Breast epithelium (tissue), 3 donors: Measurements from ENCODE around the gene PPM1H.

Experiments
- POLR2A ChIP-seq: fragments of 450-650 bp; IDR thresholded peaks from one replicate; pipeline ENCODE4 v1.6.1; 2016; ENCODE audit warnings: antibody characterized with exemption, mild to moderate bottlenecking, moderate library complexity
- TF ChIP-seq, protein P1 (sequence below), 3 donors: fragments of 450-650 bp; IDR thresholded peaks; one replicate each; pipeline ENCODE4 v1.5.1; 2016 to 2017; ENCODE audit warnings: antibody characterized with exemption in 3 of 3, mild to moderate bottlenecking in 3 of 3, moderate library complexity in 3 of 3

DNA sequence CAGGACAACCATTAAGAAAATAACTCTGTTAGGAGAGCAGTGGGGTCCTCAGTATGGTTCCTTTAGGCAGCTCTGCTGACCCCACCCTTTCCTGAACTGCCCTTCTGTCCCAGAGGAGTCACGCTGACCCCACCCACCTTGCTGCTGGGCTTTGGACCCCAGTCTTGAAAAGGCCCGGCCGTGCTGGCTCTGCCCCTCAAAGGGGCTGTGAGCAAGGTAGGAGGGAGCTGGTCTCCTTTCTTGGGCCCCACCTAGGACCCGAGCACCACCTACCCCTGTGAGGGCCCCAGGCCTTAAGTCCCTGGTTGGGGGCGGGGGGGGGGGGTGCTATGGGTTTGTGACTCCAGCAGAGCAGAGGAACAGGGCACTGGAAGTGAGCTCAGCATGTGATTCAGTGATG, 297.3 kb downstream of the PPM1H start:
- TF ChIP-seq, protein P1, sequence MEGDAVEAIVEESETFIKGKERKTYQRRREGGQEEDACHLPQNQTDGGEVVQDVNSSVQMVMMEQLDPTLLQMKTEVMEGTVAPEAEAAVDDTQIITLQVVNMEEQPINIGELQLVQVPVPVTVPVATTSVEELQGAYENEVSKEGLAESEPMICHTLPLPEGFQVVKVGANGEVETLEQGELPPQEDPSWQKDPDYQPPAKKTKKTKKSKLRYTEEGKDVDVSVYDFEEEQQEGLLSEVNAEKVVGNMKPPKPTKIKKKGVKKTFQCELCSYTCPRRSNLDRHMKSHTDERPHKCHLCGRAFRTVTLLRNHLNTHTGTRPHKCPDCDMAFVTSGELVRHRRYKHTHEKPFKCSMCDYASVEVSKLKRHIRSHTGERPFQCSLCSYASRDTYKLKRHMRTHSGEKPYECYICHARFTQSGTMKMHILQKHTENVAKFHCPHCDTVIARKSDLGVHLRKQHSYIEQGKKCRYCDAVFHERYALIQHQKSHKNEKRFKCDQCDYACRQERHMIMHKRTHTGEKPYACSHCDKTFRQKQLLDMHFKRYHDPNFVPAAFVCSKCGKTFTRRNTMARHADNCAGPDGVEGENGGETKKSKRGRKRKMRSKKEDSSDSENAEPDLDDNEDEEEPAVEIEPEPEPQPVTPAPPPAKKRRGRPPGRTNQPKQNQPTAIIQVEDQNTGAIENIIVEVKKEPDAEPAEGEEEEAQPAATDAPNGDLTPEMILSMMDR (IDR thresholded peaks at IDR 0.05): no peak
- TF ChIP-seq POLR2A: no peak
